B cell (primary cell): ENCODE measurements around the gene BAZ2B. TPM values are rescaled to one million over a fixed set of nuclear protein-coding genes. Genes with fewer than 3 reads are reported as not detected.

Source experiments
- ATAC-seq: fragments of 200-7000 bp; cut with Tn5 transposase; one replicate; pipeline ENCODE4 v1.10.0; 2021; ENCODE audit warnings: low read depth, mild to moderate bottlenecking, moderate number of reproducible peaks, moderate library complexity
- CTCF ChIA-PET: fragments of 350-600 bp; sonication (Branson Sonifier 250); formaldehyde crosslinking; loops from one replicate; lab custom pipeline; 2021; ENCODE audit warnings: antibody characterized with exemption, inconsistent platforms; lab: Charles Lee
- POLR2A ChIA-PET: fragments of 350-600 bp; sonication (Branson Sonifier 250); formaldehyde crosslinking; loops from one replicate; lab custom pipeline; 2021; ENCODE audit warnings: antibody characterized with exemption; lab: Charles Lee
- DNase-seq: peaks from one replicate; pipeline ENCODE4 v3.0.0; 2013
- H2AFZ ChIP-seq: 2 replicates; pipeline ENCODE4 v1.6.1; 2012; ENCODE audit warnings: mild to moderate bottlenecking, low read depth, low read length; ENCODE audit not compliant: insufficient read depth, poor library complexity, severe bottlenecking
- H3K27ac ChIP-seq, 2 donors: 1 replicate in 1 of 2; 2 replicates in 1 of 2; pipeline ENCODE4 v1.5.1; 2012 to 2013; ENCODE audit warnings: low read length in 2 of 2, mild to moderate bottlenecking in 2 of 2, moderate library complexity in 1 of 2
- H3K27me3 ChIP-seq, 4 experiments: fragments of 200-600 bp in 1 of 4; sonication (generic) in 1 of 4; replicated peaks in 1 of 4; 1 replicate in 2 of 4; 2 replicates in 2 of 4; pipeline versions ENCODE4 v1.6.1 to v1.7.0; 2013 to 2016; ENCODE audit warnings: low read length in 3 of 4, mild to moderate bottlenecking in 2 of 4, mixed read lengths in 1 of 4, moderate library complexity in 1 of 4; ENCODE audit not compliant: insufficient read depth in 4 of 4, control insufficient read depth in 3 of 4; ENCODE audit errors: control extremely low read depth in 1 of 4
- H3K36me3 ChIP-seq, 2 experiments: replicated peaks in 1 of 2; 1 replicate in 1 of 2; 2 replicates in 1 of 2; pipeline versions ENCODE4 v1.6.1 to v1.7.1; 2013; ENCODE audit warnings: low read length in 1 of 2; ENCODE audit not compliant: insufficient read depth in 2 of 2, control insufficient read depth in 1 of 2; ENCODE audit errors: control extremely low read depth in 1 of 2, extremely low read depth in 1 of 2
- H3K4me1 ChIP-seq, 2 donors: fragments of 200-600 bp in 1 of 2; sonication (generic) in 1 of 2; 1 replicate in 1 of 2; 2 replicates in 1 of 2; pipeline versions ENCODE4 v1.5.1 to v1.6.1; 2013 to 2017; ENCODE audit warnings: low read length in 2 of 2; ENCODE audit not compliant: control insufficient read depth in 2 of 2, insufficient read depth in 2 of 2
- H3K4me2 ChIP-seq: replicated peaks from 2 replicates; pipeline ENCODE3; 2012; ENCODE audit warnings: mild to moderate bottlenecking, low read depth, low read length; ENCODE audit not compliant: poor library complexity, severe bottlenecking
- H3K4me3 ChIP-seq, 5 experiments: fragments of 200-600 bp in 1 of 5; sonication (generic) in 1 of 5; 1 replicate in 3 of 5; 2 replicates in 2 of 5; pipeline versions ENCODE4 v1.5.1 to v1.7.0; 2011 to 2016; ENCODE audit warnings: low read length in 4 of 5, mild to moderate bottlenecking in 4 of 5, low read depth in 2 of 5, control low read depth in 1 of 5, moderate library complexity in 1 of 5; ENCODE audit not compliant: insufficient read depth in 1 of 5; ENCODE audit errors: control extremely low read depth in 1 of 5, extremely low read depth in 1 of 5
- H3K79me2 ChIP-seq: fragments of 200-600 bp; sonication (generic); one replicate; pipeline ENCODE4 v1.6.0; 2016; ENCODE audit warnings: low read length; ENCODE audit not compliant: control insufficient read depth, insufficient read depth
- H3K9ac ChIP-seq: fragments of 200-600 bp; sonication (generic); 2 replicates; pipeline ENCODE4 v1.6.1; 2017; ENCODE audit warnings: mild to moderate bottlenecking, low read length, moderate library complexity
- H3K9me3 ChIP-seq, 3 donors: one replicate each; pipeline versions ENCODE4 v1.6.1 to v1.7.1; 2013; ENCODE audit warnings: low read length in 2 of 3; ENCODE audit not compliant: control insufficient read depth in 2 of 3, insufficient read depth in 1 of 3; ENCODE audit errors: control extremely low read depth in 1 of 3
- H4K20me1 ChIP-seq: 2 replicates; pipeline ENCODE4 v1.6.0; 2012; ENCODE audit warnings: mild to moderate bottlenecking, low read length; ENCODE audit not compliant: insufficient read depth, control insufficient read depth, poor library complexity, severe bottlenecking
- H3K27ac Mint-ChIP-seq: one replicate; pipeline ENCODE4 v1.8.0; 2021; ENCODE audit warnings: mixed read lengths
- H3K27me3 Mint-ChIP-seq: one replicate; pipeline ENCODE4 v1.8.0; 2021; ENCODE audit warnings: mixed read lengths
- H3K4me1 Mint-ChIP-seq: one replicate; pipeline ENCODE4 v1.8.0; 2021; ENCODE audit warnings: mixed read lengths
- H3K4me3 Mint-ChIP-seq: one replicate; pipeline ENCODE4 v1.8.0; 2021; ENCODE audit warnings: mixed read lengths
- H3K9me3 Mint-ChIP-seq: one replicate; pipeline ENCODE4 v1.8.0; 2022; ENCODE audit warnings: mixed read lengths; ENCODE audit not compliant: insufficient read depth
- EZH2 ChIP-seq: IDR thresholded peaks from 2 replicates; pipeline ENCODE4 v1.6.1; 2012; ENCODE audit warnings: borderline replicate concordance, low read depth, mild to moderate bottlenecking, moderate library complexity, low read length; ENCODE audit not compliant: insufficient read depth, poor library complexity, severe bottlenecking
- WGBS: methylation state at CpG from one replicate; pipeline ENCODE4 v1.1.5; 2013; ENCODE audit warnings: missing lambda C conversion rate; ENCODE audit not compliant: insufficient coverage; 5-methylcytosine and 5-hydroxymethylcytosine counted together
- intact Hi-C: fragments of 100-400 bp; cut with micrococcal nuclease; formaldehyde crosslinking; loops from one replicate; pipeline ENCODE4 v1.10.0; 2022
- polyA minus RNA-seq: library from RNA; depleted of rRNA, polyadenylated mRNA; stranded (reverse); fragments of >200 nt; gene quantifications from 2 replicates; pipeline ENCODE4 v1.2.3, GENCODE V29; 2012
- polyA plus RNA-seq: library from polyadenylated mRNA; depleted of rRNA; stranded (reverse); fragments of >200 nt; gene quantifications from 2 replicates; pipeline ENCODE4 v1.2.3, GENCODE V29; 2012
- total RNA-seq, 2 donors: library from RNA; stranded (reverse); fragments of 120-200 nt in 1 of 2; gene quantifications; 1 replicate in 1 of 2; 2 replicates in 1 of 2; pipeline versions ENCODE4 v1.2.3 to v1.2.4, GENCODE V29; 2013 to 2022
- TF ChIP-seq, protein P1 (sequence below): fragments of 200-600 bp; IDR thresholded peaks from one replicate; pipeline ENCODE4 v1.8.0; 2022; ENCODE audit warnings: antibody characterized with exemption, mild to moderate bottlenecking

Gene BAZ2B, protein sequence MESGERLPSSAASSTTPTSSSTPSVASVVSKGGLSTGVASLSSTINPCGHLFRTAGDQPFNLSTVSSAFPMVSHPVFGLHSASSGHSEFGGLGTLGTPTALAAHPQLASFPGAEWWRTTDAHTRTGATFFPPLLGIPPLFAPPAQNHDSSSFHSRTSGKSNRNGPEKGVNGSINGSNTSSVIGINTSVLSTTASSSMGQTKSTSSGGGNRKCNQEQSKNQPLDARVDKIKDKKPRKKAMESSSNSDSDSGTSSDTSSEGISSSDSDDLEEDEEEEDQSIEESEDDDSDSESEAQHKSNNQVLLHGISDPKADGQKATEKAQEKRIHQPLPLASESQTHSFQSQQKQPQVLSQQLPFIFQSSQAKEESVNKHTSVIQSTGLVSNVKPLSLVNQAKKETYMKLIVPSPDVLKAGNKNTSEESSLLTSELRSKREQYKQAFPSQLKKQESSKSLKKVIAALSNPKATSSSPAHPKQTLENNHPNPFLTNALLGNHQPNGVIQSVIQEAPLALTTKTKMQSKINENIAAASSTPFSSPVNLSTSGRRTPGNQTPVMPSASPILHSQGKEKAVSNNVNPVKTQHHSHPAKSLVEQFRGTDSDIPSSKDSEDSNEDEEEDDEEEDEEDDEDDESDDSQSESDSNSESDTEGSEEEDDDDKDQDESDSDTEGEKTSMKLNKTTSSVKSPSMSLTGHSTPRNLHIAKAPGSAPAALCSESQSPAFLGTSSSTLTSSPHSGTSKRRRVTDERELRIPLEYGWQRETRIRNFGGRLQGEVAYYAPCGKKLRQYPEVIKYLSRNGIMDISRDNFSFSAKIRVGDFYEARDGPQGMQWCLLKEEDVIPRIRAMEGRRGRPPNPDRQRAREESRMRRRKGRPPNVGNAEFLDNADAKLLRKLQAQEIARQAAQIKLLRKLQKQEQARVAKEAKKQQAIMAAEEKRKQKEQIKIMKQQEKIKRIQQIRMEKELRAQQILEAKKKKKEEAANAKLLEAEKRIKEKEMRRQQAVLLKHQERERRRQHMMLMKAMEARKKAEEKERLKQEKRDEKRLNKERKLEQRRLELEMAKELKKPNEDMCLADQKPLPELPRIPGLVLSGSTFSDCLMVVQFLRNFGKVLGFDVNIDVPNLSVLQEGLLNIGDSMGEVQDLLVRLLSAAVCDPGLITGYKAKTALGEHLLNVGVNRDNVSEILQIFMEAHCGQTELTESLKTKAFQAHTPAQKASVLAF (N-terminal part only)
- 37.2 and 42.3 TPM in 2 replicates for total RNA-seq
- total RNA-seq (2013), result 55.0 TPM
- polyA plus RNA-seq, result 8.6 and 12.2 TPM in 2 replicates
- polyA minus RNA-seq, result 26.0 and 37.7 TPM in 2 replicates

DNA sequence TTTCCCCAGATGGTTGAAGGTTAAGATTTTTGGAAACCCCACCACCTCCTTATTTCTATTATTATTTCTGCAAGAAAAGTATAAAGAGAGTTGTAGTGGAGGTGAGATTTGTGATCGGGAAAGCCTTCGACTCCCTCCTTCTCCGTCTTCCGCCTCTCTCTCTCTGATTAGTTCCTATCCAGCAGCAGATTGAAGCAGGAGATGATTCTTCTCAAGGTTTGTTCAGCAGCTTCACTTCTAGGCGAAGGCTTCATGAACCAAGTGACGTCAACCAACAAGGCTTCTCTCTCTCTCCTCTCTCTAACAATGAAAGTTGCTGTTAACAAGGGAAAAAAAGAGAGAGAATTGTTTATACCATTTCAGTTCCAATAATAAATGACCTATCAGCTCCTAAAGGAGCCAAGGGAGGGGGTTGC lies at the start of gene BAZ2B:
TSS of gene BAZ2B (minus strand) at position 263 of the 416 bp plus-strand sequence. CDS start 137,829 bp downstream, outside the sequence.
- POLR2A ChIA-PET, result no interaction called here
- Mint-ChIP-seq H3K9me3 (no peaks in the 10 kb centered on the region), H3K4me3 (peak within 1 kb of the TSS; percentile 87)

More for the DNA sequence above, at the start of gene BAZ2B:
- TF ChIP-seq, protein P1, sequence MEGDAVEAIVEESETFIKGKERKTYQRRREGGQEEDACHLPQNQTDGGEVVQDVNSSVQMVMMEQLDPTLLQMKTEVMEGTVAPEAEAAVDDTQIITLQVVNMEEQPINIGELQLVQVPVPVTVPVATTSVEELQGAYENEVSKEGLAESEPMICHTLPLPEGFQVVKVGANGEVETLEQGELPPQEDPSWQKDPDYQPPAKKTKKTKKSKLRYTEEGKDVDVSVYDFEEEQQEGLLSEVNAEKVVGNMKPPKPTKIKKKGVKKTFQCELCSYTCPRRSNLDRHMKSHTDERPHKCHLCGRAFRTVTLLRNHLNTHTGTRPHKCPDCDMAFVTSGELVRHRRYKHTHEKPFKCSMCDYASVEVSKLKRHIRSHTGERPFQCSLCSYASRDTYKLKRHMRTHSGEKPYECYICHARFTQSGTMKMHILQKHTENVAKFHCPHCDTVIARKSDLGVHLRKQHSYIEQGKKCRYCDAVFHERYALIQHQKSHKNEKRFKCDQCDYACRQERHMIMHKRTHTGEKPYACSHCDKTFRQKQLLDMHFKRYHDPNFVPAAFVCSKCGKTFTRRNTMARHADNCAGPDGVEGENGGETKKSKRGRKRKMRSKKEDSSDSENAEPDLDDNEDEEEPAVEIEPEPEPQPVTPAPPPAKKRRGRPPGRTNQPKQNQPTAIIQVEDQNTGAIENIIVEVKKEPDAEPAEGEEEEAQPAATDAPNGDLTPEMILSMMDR, result no peak
- no peak for TF ChIP-seq EZH2
- H3K4me1 ChIP-seq, result peaks cover 15 to 16% of the 10 kb centered on the region in 2 donors
- peak within 1 kb of the TSS; percentile 72 to 82 (median 81) for H3K4me3 ChIP-seq
- no peaks in the 10 kb centered on the region for H3K79me2 ChIP-seq
- peaks cover 26% of the 10 kb centered on the region for H3K27me3 Mint-ChIP-seq
- DNase-seq, result peak; percentile 57
- peak within 1 kb of the TSS; percentile 89 for H2AFZ ChIP-seq
- CTCF ChIA-PET, result interaction anchor here (1.2 kb wide), 1 partner anchor 498 kb away, joined by 3 read pairs; no protein-coding TSS in a partner anchor
- peak within 1 kb of the TSS; percentile 79 for H3K27ac Mint-ChIP-seq
- no peaks in the 10 kb centered on the region for H3K9me3 ChIP-seq
- no CpG with 5 or more reads among the region's 6 CpGs for WGBS
- H3K9ac ChIP-seq, result peak within 1 kb of the TSS; percentile 83
- H3K36me3 ChIP-seq, result no peaks in the 10 kb centered on the region
- peak within 1 kb of the TSS in 1 of 2 donors; percentile 59 for H3K27ac ChIP-seq
- H3K4me2 ChIP-seq, result peak within 1 kb of the TSS; percentile 90
- H4K20me1 ChIP-seq, result no peaks in the 10 kb centered on the region
- peaks cover 20% of the 10 kb centered on the region for H3K4me1 Mint-ChIP-seq
- intact Hi-C loops, result loop anchor here (1.0 to 5.0 kb wide), 2 partner anchors 96 to 99 kb away; partner anchors contain the start of gene MARCHF7
- peaks cover 0 to 4% (median 0%) of the 10 kb centered on the region in 4 experiments for H3K27me3 ChIP-seq
- peak; percentile 42 for ATAC-seq
